Lung (tissue), 16 donors: ENCODE measurements around the gene TMTC3. TPM values are rescaled to one million over a fixed set of nuclear protein-coding genes. Genes with fewer than 3 reads are reported as not detected.

Source experiments
- ATAC-seq: fragments of 200-7000 bp; cut with Tn5 transposase; one replicate; pipeline ENCODE4 v1.9.1; 2020; ENCODE audit warnings: moderate number of reproducible peaks; ENCODE audit not compliant: insufficient read depth, low FRiP score
- DNase-seq, 3 donors: peaks; one replicate each; pipeline ENCODE4 v3.0.0-alpha.2; 2013 to 2017
- H3K27ac ChIP-seq, 2 donors: one replicate each; pipeline ENCODE4 v1.5.1; 2013; ENCODE audit warnings: mild to moderate bottlenecking in 2 of 2, moderate library complexity in 2 of 2, control low read depth in 1 of 2, inconsistent platforms in 1 of 2, low read depth in 1 of 2, low read length in 1 of 2
- H3K27me3 ChIP-seq, 3 donors: one replicate each; pipeline ENCODE4 v1.5.1; 2013; ENCODE audit warnings: low read length in 2 of 3; ENCODE audit not compliant: control insufficient read depth in 3 of 3, insufficient read depth in 3 of 3
- H3K36me3 ChIP-seq, 4 donors: one replicate each; pipeline ENCODE4 v1.5.1; 2013; ENCODE audit warnings: low read length in 4 of 4, mild to moderate bottlenecking in 1 of 4, moderate library complexity in 1 of 4; ENCODE audit not compliant: control insufficient read depth in 4 of 4, insufficient read depth in 4 of 4
- H3K4me1 ChIP-seq, 5 donors: one replicate each; pipeline ENCODE4 v1.5.1; 2013; ENCODE audit warnings: low read length in 5 of 5, mild to moderate bottlenecking in 2 of 5, moderate library complexity in 1 of 5; ENCODE audit not compliant: control insufficient read depth in 5 of 5, insufficient read depth in 5 of 5
- H3K4me3 ChIP-seq: one replicate; pipeline ENCODE4 v1.5.1; 2013; ENCODE audit warnings: mild to moderate bottlenecking, control low read depth, moderate library complexity
- H3K9ac ChIP-seq, 2 donors: one replicate each; pipeline ENCODE4 v1.5.1; 2013; ENCODE audit warnings: low read length in 2 of 2, control low read depth in 1 of 2; ENCODE audit not compliant: insufficient read depth in 1 of 2
- H3K9me3 ChIP-seq, 4 donors: one replicate each; pipeline ENCODE4 v1.5.1; 2013; ENCODE audit warnings: low read length in 3 of 4, mild to moderate bottlenecking in 1 of 4, moderate library complexity in 1 of 4; ENCODE audit not compliant: control insufficient read depth in 4 of 4, insufficient read depth in 3 of 4
- CTCF ChIP-seq: IDR thresholded peaks from 2 replicates; pipeline ENCODE4 v1.5.1; 2012; ENCODE audit warnings: mild to moderate bottlenecking; ENCODE audit errors: control extremely low read depth, extremely low read depth
- WGBS, 2 donors: extraction: QIAGEN DNeasy Blood & Tissue Kit; methylation state at CpG; one replicate each; pipeline ENCODE4 v1.1.7; 2013; 5-methylcytosine and 5-hydroxymethylcytosine counted together
- long read RNA-seq, 5 donors: transcript quantifications; one replicate each; lab custom pipeline, GENCODE V29; 2026
- polyA plus RNA-seq, 2 donors: library from polyadenylated mRNA; stranded (reverse); fragments of 200-250 nt; gene quantifications; one replicate each; pipeline ENCODE4 v1.2.1, GENCODE V29; 2013
- total RNA-seq, 2 donors: library from RNA; depleted of rRNA in 1 of 2; stranded (reverse); fragments of >200 nt in 1 of 2; gene quantifications; one replicate each; pipeline ENCODE4 v1.2.1, GENCODE V29; 2014 to 2021
- donor health status: control.
- donor health status: control.
- donor health status: Bipolar disorder and iron deficiency.
- donor health status: healthy.
- donor health status: DM: yes; HTN: yes; CAD: no.

The TMTC3 gene
- total RNA-seq, result 10 to 100 TPM; 18.1 to 36.2 TPM
- 1 to 10 TPM; 3.4 to 3.5 TPM for polyA plus RNA-seq
- long read RNA-seq, donor 1, full-length matches to known transcripts, result 2 of 2 reads
- long read RNA-seq, donor 1, partial matches to known transcripts, result 0 of 2 reads
- long read RNA-seq, donor 1, other reads (novel, unspliced or antisense), result 0 of 2 reads
- long read RNA-seq, donor 2, full-length matches to known transcripts, result 1 of 1 reads
- long read RNA-seq, donor 2, partial matches to known transcripts, result 0 of 1 reads
- long read RNA-seq, donor 2, other reads (novel, unspliced or antisense), result 0 of 1 reads
- long read RNA-seq, donor 3, result 0 reads
- long read RNA-seq, donor 4, full-length matches to known transcripts, result 1 of 1 reads
- long read RNA-seq, donor 4, partial matches to known transcripts, result 0 of 1 reads
- long read RNA-seq, donor 4, other reads (novel, unspliced or antisense), result 0 of 1 reads
- long read RNA-seq, donor 5, full-length matches to known transcripts, result 2 of 24 reads
- long read RNA-seq, donor 5, partial matches to known transcripts, result 22 of 24 reads
- long read RNA-seq, donor 5, other reads (novel, unspliced or antisense), result 0 of 24 reads

- ATAC-seq, result peak; percentile 98
- WGBS, 2 donors, result 0 to 1% methylated on average over 49 of the region's 49 CpGs
Observed at GRCh38 chr12:88141774-88142609, at the start of gene TMTC3, which contains the start of gene CEP290. Gene TMTC3 (plus strand): TSS chr12:88142307. CDS start chr12:88148316, 6,009 bp downstream. Gene CEP290 (minus strand): TSS chr12:88142088. CDS start chr12:88141307, 781 bp downstream.

GRCh38 chr12:88092771-88093170 is 49.3 kb upstream of the TMTC3 start:
- peak in 2 of 3 donors; percentile 50 to 63 for DNase-seq
- Histone ChIP-seq H3K27ac (no peak overlapping the region), H3K4me1 (peaks cover 0 to 22% (median 0%) of the 10 kb centered on the region in 5 donors), H3K27me3 (no peaks in the 10 kb centered on the region), H3K4me3 (no peak overlapping the region), H3K9me3 (no peaks in the 10 kb centered on the region), H3K9ac (no peak overlapping the region), H3K36me3 (peaks cover 11 to 17% (median 15%) of the 10 kb centered on the region in 4 donors)
- TF ChIP-seq CTCF, result no peak
- ATAC-seq, result no peak

More at GRCh38 chr12:88141774-88142609, at the start of gene TMTC3, which contains the start of gene CEP290:
- Histone ChIP-seq H3K36me3 (peaks cover 1 to 4% (median 3%) of the 10 kb centered on the region in 4 donors), H3K9me3 (no peaks in the 10 kb centered on the region), H3K9ac (peak within 1 kb of the TSS; percentile 76 to 92), H3K4me3 (peak within 1 kb of the TSS; percentile 86), H3K27me3 (no peaks in the 10 kb centered on the region), H3K27ac (peak within 1 kb of the TSS; percentile 38 to 86), H3K4me1 (peaks cover 0 to 11% (median 3%) of the 10 kb centered on the region in 5 donors)
- no peak for TF ChIP-seq CTCF
- DNase-seq, result peak; percentile 97 to 100 (median 99)

- peaks cover 13 to 21% (median 14%) of the 10 kb centered on the region in 4 donors for H3K36me3 ChIP-seq
- H3K27me3 ChIP-seq, result no peaks in the 10 kb centered on the region
- 97 to 98% methylated on average over 4 of the region's 4 CpGs for WGBS, 2 donors
- H3K27ac ChIP-seq, result no peak overlapping the region
- no peaks in the 10 kb centered on the region for H3K9me3 ChIP-seq
- no peak for TF ChIP-seq CTCF
- H3K4me3 ChIP-seq, result no peak overlapping the region
- DNase-seq (no peak), ATAC-seq (no peak)
- no peak overlapping the region for H3K9ac ChIP-seq
- peaks cover 0 to 22% (median 0%) of the 10 kb centered on the region in 5 donors for H3K4me1 ChIP-seq
Observed at GRCh38 chr12:88093573-88093972, 48.5 kb upstream of the TMTC3 start.
